H1 (cell line): ENCODE results near the gene SLC37A1. TPM values are rescaled to one million over a fixed set of nuclear protein-coding genes. Genes with fewer than 3 reads are reported as not detected.

ENCODE experiments used
- HDAC2 ChIP-seq, 2 experiments: fragments of 300-600 bp in 1 of 2; sonication (generic) in 1 of 2; IDR thresholded peaks; 2 replicates each; pipeline ENCODE4 v1.6.1; 2011 to 2012; ENCODE audit warnings: low read depth in 2 of 2, low read length in 2 of 2, mild to moderate bottlenecking in 2 of 2, moderate library complexity in 2 of 2, borderline replicate concordance in 1 of 2, inconsistent platforms in 1 of 2
- JUND ChIP-seq: IDR thresholded peaks from 2 replicates; pipeline ENCODE4 v1.6.1; 2011; ENCODE audit warnings: mild to moderate bottlenecking, improper control_type of control experiment, low read length
- SAP30 ChIP-seq: fragments of 300-600 bp; sonication (generic); IDR thresholded peaks from 2 replicates; pipeline ENCODE4 v1.7.1; 2012; ENCODE audit warnings: low read length, moderate library complexity, mild to moderate bottlenecking, inconsistent platforms; ENCODE audit not compliant: insufficient read depth, insufficient replicate concordance
- polyA plus RNA-seq, 7 experiments: library from polyadenylated mRNA; depleted of rRNA in 3 of 7; stranded (reverse) in 5 of 7; unstranded in 2 of 7; fragments of >200 nt in 5 of 7; fragments of 200-250 nt in 2 of 7; gene quantifications; 1 replicate in 5 of 7; 2 replicates in 1 of 7; 4 replicates in 1 of 7; pipeline versions ENCODE4 v1.2.1 to v1.2.3, GENCODE V29; 2011 to 2013; ENCODE audit warnings: missing spikeins in 2 of 7, mixed read lengths in 2 of 7
- total RNA-seq: library from RNA; stranded (reverse); fragmentation: NEBNext Ultra II Directional; extraction: Animal tissue kit (Norgen Biotek cat#: 25700); gene quantifications from 2 replicates; pipeline ENCODE4 v1.2.1, GENCODE V29; 2021

SLC37A1 gene
- total and polyA plus RNA-seq, 2 of the 8 experiments (the other 6 are each of a cell fraction or from before 2014, with no cell fraction given): 15.6 to 30.9 TPM

GRCh38 chr21:42608446-42608845 lies 94.8 kb downstream of the SLC37A1 start (continued):
- TF ChIP-seq HDAC2 (IDR thresholded peaks at IDR 0.05; ENCODE audit: borderline replicate concordance in 1 of 2, low read depth in 2 of 2, low read length in 2 of 2) (no peak), SAP30 (no peak), JUND (no peak)
- TF ChIP-seq, all 59 proteins: peak for 0
